HepG2 (cell line): ENCODE data around the gene SKI. TPM values are rescaled to one million over a fixed set of nuclear protein-coding genes. Genes with fewer than 3 reads are reported as not detected.

Experiments
- ATAC-seq: fragments of 200-7000 bp; cut with Tn5 transposase; 3 replicates; pipeline ENCODE4 v1.9.1; 2020; ENCODE audit warnings: mild to moderate bottlenecking, moderate library complexity
- BruUV-seq: library from RNA; stranded (reverse); fragments of 400-500 nt; replicated peaks from 2 replicates; lab custom pipeline; 2021; lab: Mats Ljungman, UMichigan
- CTCF ChIA-PET: fragments of 300-600 bp; formaldehyde crosslinking; extraction: SDS; loops from one replicate; lab custom pipeline; 2021; ENCODE audit warnings: low total read pairs, inconsistent platforms, low intra/inter-chr PET ratio; lab: Yijun Ruan, JAX
- POLR2A ChIA-PET: fragments of 350-600 bp; sonication (Branson Sonifier 250); formaldehyde crosslinking; loops from one replicate; lab custom pipeline; 2020; ENCODE audit warnings: antibody characterized with exemption, inconsistent platforms; lab: Yijun Ruan, JAX
- DNase-seq: peaks from one replicate; pipeline ENCODE4 v3.0.0-alpha.2; 2015; ENCODE audit warnings: low spot score
- FAIRE-seq: peaks from 3 replicates; lab custom pipeline; 2011; peaks lifted over from hg19 to GRCh38; lab: Jason Lieb, UNC
- H2AFZ ChIP-seq: one replicate; pipeline ENCODE4 v1.6.1; 2011; ENCODE audit warnings: low read length, inconsistent platforms
- H3K27ac ChIP-seq: fragments of 300-600 bp; 3 replicates; pipeline ENCODE4 v1.8.0; 2011; ENCODE audit warnings: mixed run types, mild to moderate bottlenecking, mixed read lengths, low read length, inconsistent platforms; ENCODE audit not compliant: insufficient read depth; ENCODE audit errors: extremely low read length
- H3K27me3 ChIP-seq, 2 experiments: fragments of 200-600 bp in 1 of 2; 2 replicates in 1 of 2; 3 replicates in 1 of 2; pipeline versions ENCODE4 v1.6.0 to v1.8.0; 2011; ENCODE audit warnings: low read length in 2 of 2, mild to moderate bottlenecking in 2 of 2, moderate library complexity in 2 of 2, inconsistent platforms in 1 of 2; ENCODE audit not compliant: insufficient read depth in 2 of 2, control insufficient read depth in 1 of 2
- H3K36me3 ChIP-seq, 2 experiments: fragments of 200-600 bp in 1 of 2; replicated peaks in 1 of 2; 2 replicates in 1 of 2; 3 replicates in 1 of 2; pipeline versions ENCODE4 v1.5.1 to v1.8.0; 2011; ENCODE audit warnings: low read length in 2 of 2, inconsistent platforms in 1 of 2; ENCODE audit not compliant: insufficient read depth in 2 of 2, control insufficient read depth in 1 of 2
- H3K4me1 ChIP-seq: 2 replicates; pipeline ENCODE4 v1.5.1; 2012; ENCODE audit warnings: low read length, inconsistent platforms; ENCODE audit not compliant: insufficient read depth
- H3K4me2 ChIP-seq: 2 replicates; pipeline ENCODE4 v1.6.0; 2011; ENCODE audit warnings: low read depth, low read length, inconsistent platforms
- H3K4me3 ChIP-seq, 3 experiments: fragments of 200-600 bp in 1 of 3; sonication (generic), shearing (Covaris generic) in 1 of 3; replicated peaks in 1 of 3; 2 replicates each; pipeline ENCODE4 v1.5.1; 2011 to 2016; ENCODE audit warnings: low read length in 3 of 3, inconsistent platforms in 2 of 3, low read depth in 2 of 3, mild to moderate bottlenecking in 2 of 3, control low read depth in 1 of 3, mixed read lengths in 1 of 3; ENCODE audit not compliant: insufficient read depth in 1 of 3
- H3K79me2 ChIP-seq: one replicate; pipeline ENCODE4 v1.6.1; 2011; ENCODE audit warnings: low read length, inconsistent platforms; ENCODE audit not compliant: insufficient read depth
- H3K9ac ChIP-seq: 2 replicates; pipeline ENCODE4 v1.6.0; 2011; ENCODE audit warnings: mild to moderate bottlenecking, low read depth, low read length, inconsistent platforms; ENCODE audit not compliant: insufficient read depth
- H3K9me3 ChIP-seq: 2 replicates; pipeline ENCODE4 v1.5.1; 2012; ENCODE audit warnings: mild to moderate bottlenecking, low read length
- H4K20me1 ChIP-seq: 2 replicates; pipeline ENCODE4 v1.6.0; 2011; ENCODE audit warnings: inconsistent platforms, mild to moderate bottlenecking, low read length, moderate library complexity; ENCODE audit not compliant: insufficient read depth
- BRF2 ChIP-seq: sonication (generic); formaldehyde crosslinking; IDR thresholded peaks from 2 replicates; pipeline ENCODE4 v1.8.1; 2022; ENCODE audit warnings: mild to moderate bottlenecking, missing genetic modification reagents
- ESRRA ChIP-seq: sonication (generic); formaldehyde crosslinking; IDR thresholded peaks from 2 replicates; pipeline ENCODE4 v1.5.1; 2020; ENCODE audit warnings: mild to moderate bottlenecking, low read depth, missing genetic modification reagents
- FOXM1 ChIP-seq: sonication (generic); formaldehyde crosslinking; IDR thresholded peaks from 2 replicates; pipeline ENCODE4 v1.5.0; 2020; ENCODE audit warnings: missing genetic modification reagents
- HNRNPL ChIP-seq: fragments of 200-400 bp; formaldehyde crosslinking; IDR thresholded peaks from 2 replicates; pipeline ENCODE4 v1.6.1; 2017; ENCODE audit warnings: mild to moderate bottlenecking, low read depth, low read length
- MLLT10 ChIP-seq: sonication (generic); formaldehyde crosslinking; IDR thresholded peaks from 2 replicates; pipeline ENCODE4 v1.4.0; 2020; ENCODE audit warnings: missing genetic modification reagents
- POLR2A ChIP-seq, 2 experiments: IDR thresholded peaks; 2 replicates each; pipeline ENCODE4 v1.6.1; 2011; ENCODE audit warnings: low read depth in 2 of 2, low read length in 2 of 2, mild to moderate bottlenecking in 1 of 2, moderate library complexity in 1 of 2; ENCODE audit not compliant: insufficient read depth in 1 of 2
- YY1 ChIP-seq: IDR thresholded peaks from 2 replicates; pipeline ENCODE4 v1.6.1; 2011; ENCODE audit warnings: low read length, low read depth, moderate library complexity, mild to moderate bottlenecking; ENCODE audit not compliant: insufficient read depth, insufficient replicate concordance
- ZNF121 ChIP-seq: sonication (generic); formaldehyde crosslinking; IDR thresholded peaks from 2 replicates; pipeline ENCODE4 v1.5.0; 2020; ENCODE audit warnings: mild to moderate bottlenecking, missing genetic modification reagents
- ZNF451 ChIP-seq: sonication (generic); formaldehyde crosslinking; IDR thresholded peaks from 2 replicates; pipeline ENCODE4 v1.5.0; 2020; ENCODE audit warnings: mild to moderate bottlenecking, missing genetic modification reagents
- ZNF749 ChIP-seq: sonication (generic); formaldehyde crosslinking; IDR thresholded peaks from 2 replicates; pipeline ENCODE4 v1.8.0; 2022; ENCODE audit warnings: mild to moderate bottlenecking, missing genetic modification reagents, moderate library complexity, borderline replicate concordance
- WGBS: methylation state at CpG from one replicate; pipeline ENCODE4 v1.1.6; 2017; ENCODE audit warnings: low lambda C conversion rate; 5-methylcytosine and 5-hydroxymethylcytosine counted together
- in situ Hi-C: cut with HindIII; loops from 2 replicates; pipeline ENCODE4 v1.10.0; 2017; ENCODE audit warnings: low pct_unique_long_range_greater_than_20kb; ENCODE audit not compliant: extremely low pct_ligation_motif_present
- intact Hi-C: fragments of 100-400 bp; cut with micrococcal nuclease; formaldehyde crosslinking; loops from one replicate; pipeline ENCODE4 v1.10.0; 2022; ENCODE audit not compliant: unreplicated experiment
- polyA plus RNA-seq, 8 experiments: library from polyadenylated mRNA; depleted of rRNA in 3 of 8; stranded (reverse) in 7 of 8; unstranded in 1 of 8; fragments of >200 nt; fragmentation: Illumina TruSeq in 4 of 8; extraction: Trizol in 4 of 8; gene quantifications; 2 replicates each; pipeline versions ENCODE4 v1.2.1 to v1.2.3, GENCODE V29; 2011 to 2016; ENCODE audit warnings: low read depth in 4 of 8, missing spikeins in 1 of 8, mixed read lengths in 1 of 8; ENCODE audit not compliant: insufficient read depth in 1 of 8
- total RNA-seq, 5 experiments: library from RNA; depleted of rRNA; stranded (reverse); fragments of >200 nt; fragmentation: Illumina TruSeq; extraction: Trizol; gene quantifications; 2 replicates each; pipeline ENCODE4 v1.2.3, GENCODE V29; 2016; ENCODE audit warnings: low read depth in 1 of 5
- TF ChIP-seq, protein P1 (sequence below): sonication (generic); formaldehyde crosslinking; IDR thresholded peaks from 2 replicates; pipeline ENCODE4 v1.4.0; 2020; ENCODE audit warnings: missing genetic modification reagents

SKI gene
- total and polyA plus RNA-seq, 2 of the 13 experiments (the other 11 are each of a cell fraction or from before 2014, with no cell fraction given) = 4.7 to 6.9 TPM

- TF ChIP-seq, protein P1, sequence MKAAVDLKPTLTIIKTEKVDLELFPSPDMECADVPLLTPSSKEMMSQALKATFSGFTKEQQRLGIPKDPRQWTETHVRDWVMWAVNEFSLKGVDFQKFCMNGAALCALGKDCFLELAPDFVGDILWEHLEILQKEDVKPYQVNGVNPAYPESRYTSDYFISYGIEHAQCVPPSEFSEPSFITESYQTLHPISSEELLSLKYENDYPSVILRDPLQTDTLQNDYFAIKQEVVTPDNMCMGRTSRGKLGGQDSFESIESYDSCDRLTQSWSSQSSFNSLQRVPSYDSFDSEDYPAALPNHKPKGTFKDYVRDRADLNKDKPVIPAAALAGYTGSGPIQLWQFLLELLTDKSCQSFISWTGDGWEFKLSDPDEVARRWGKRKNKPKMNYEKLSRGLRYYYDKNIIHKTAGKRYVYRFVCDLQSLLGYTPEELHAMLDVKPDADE = no peak
- TF ChIP-seq FOXM1 (CRISPR knock-in tag) (no peak), ZNF749 (CRISPR knock-in tag) (no peak), ESRRA (CRISPR knock-in tag) (no peak), HNRNPL (no peak)
Observed at GRCh38 chr1:2216767-2217058, 11.4 kb upstream of the SKI start (continued).

DNA sequence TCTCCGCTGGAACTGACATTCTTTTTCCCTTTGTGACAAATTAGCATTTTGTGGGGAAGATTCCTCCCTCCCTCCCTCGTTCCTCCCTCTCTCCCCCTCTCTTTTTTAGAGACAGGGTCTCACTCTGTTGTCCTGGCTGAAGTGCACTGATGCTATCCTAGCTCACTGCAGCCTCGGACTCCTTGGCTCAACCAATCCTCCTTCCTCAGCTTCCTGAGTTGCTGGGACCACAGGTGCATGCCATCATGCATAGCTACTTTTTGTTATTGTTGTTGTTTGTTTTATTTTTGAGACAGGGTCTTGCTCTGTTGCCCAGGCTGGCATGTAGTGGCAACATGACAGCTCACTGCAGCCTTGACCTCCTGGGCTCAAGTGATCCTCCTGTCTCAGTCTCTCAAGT is 6.8 kb upstream of the SKI start:
- peaks cover under 1 to 5% of the 10 kb centered on the region in 2 experiments; a peak in 1 of 5 replicates for H3K27me3 ChIP-seq
- no peaks in the 10 kb centered on the region for H3K36me3 ChIP-seq
- FAIRE-seq = no peak
- peak; percentile 83 for TF ChIP-seq ZNF121
- TF ChIP-seq YY1 = no peak
- TF ChIP-seq ZNF451 (CRISPR knock-in tag) = no peak
- no peak for TF ChIP-seq BRF2 (CRISPR knock-in tag)
- TF ChIP-seq POLR2A (IDR thresholded peaks at IDR 0.05; ENCODE audit: insufficient read depth in 1 of 2, low read depth in 2 of 2, low read length in 2 of 2) = no peak
- TF ChIP-seq MLLT10 (CRISPR knock-in tag) = no peak
- intact Hi-C loops = no loop called here
- H3K4me1 ChIP-seq = peaks cover 56% of the 10 kb centered on the region
- POLR2A ChIA-PET = interaction anchor here (1.7 kb wide), 1 partner anchor 13 kb away, joined by 12 read pairs; no protein-coding TSS in a partner anchor
- ATAC-seq = no peak
- H3K4me3 ChIP-seq = no peak overlapping the region
- CTCF ChIA-PET = no interaction called here
- BruUV-seq = no TSS peak
- in situ Hi-C loops = no loop called here
- no peak overlapping the region for H3K4me2 ChIP-seq
- H2AFZ ChIP-seq = no peak overlapping the region
- H3K79me2 ChIP-seq = no peaks in the 10 kb centered on the region
- WGBS = 74% methylated on average over 3 of the region's 3 CpGs
- H3K9ac ChIP-seq = no peak overlapping the region
- no peak for DNase-seq
- no peaks in the 10 kb centered on the region for H4K20me1 ChIP-seq
- H3K27ac ChIP-seq = no peak overlapping the region
- no peaks in the 10 kb centered on the region for H3K9me3 ChIP-seq
